HG02642 (cell line): Measurements from ENCODE around the gene TMEM139.

Source experiments
- ATAC-seq: cut with Tn5 transposase; IDR thresholded peaks from one replicate; pipeline ENCODE4 v1.9.1; 2021; ENCODE audit warnings: mild to moderate bottlenecking; ENCODE audit not compliant: unreplicated experiment, poor library complexity

TMEM139 gene

DNA sequence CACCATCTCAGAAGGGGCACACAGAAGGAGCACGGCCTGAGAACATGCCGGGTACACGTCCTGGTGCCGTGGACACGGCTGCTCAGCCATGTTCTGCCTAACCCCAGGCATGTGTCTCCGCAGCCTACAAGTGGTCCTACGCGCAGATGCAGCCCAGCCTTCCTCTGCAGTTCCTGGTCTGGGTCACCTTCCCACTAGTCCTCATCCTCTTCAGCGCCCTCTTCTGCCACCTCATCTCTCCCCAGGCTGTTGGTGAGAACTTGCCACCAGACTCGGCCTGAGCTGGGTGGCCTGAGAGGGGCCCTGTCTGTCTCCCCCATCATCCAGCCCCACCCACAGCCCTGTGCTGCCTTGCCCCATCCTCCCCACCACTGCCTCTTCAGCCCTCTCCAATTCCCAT lies 36.5 kb downstream of the TMEM139 start:
- ATAC-seq: no peak

DNA sequence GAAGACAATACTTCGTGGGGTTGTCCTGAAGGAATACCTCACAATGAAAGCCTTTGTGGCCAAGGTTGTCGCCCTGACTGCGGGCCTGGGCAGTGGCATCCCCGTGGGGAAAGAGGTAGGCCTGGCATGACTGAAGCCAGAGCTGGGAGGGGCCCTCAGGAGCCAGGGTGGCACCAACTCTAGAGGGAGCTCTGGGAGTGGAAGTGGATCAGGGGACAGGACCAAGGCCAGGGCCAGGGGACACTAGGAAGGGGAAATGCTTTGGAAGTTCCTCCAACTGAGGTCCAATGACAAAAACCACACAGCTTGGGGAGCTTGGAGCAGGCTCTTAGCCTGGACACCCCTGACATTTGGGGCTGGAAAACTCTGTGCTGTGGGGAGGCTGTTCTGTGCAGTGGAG lies 37.0 kb downstream of the TMEM139 start:
- no peak for ATAC-seq

DNA sequence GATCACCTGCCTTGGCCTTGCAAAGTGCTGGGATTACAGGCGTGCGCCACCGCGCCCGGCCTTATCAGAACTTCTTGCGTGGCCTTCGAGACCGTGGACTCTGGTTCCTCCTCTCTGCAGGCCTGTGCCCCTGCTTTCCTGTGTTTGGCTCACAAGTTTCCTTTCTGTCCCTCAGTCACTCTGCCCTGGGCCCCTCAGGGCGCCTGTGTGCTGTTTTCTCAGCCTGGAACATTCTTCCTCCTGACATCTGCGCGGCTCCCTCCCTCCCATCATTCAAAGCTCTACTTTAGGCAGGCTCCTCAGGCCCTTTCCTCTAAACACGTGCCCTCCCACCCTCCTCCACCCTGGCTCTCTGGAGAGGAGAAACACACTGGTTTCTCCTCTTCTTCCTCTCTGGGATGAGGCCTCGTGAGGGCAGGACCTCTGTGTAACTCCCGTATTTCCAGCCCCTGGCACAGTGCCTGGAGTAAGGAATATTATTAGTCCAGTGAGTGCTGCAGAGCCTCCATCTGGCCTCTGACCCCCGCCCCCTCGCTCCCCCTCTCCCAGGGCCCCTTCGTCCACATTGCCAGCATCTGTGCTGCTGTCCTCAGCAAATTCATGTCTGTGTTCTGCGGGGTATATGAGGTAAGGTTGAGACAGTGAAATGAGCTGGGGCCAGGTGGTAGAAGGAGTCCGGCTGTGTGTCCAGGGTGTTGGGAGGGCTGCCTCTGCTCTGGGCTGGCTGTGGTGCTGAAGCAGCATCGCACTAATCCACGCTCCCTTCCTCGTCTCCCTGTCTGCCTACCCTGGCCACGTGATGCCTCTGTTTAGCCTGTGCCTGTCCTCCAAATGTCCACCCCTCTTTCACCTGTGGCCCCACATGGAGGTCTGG lies 38.2 kb downstream of the TMEM139 start:
- ATAC-seq: no peak

DNA sequence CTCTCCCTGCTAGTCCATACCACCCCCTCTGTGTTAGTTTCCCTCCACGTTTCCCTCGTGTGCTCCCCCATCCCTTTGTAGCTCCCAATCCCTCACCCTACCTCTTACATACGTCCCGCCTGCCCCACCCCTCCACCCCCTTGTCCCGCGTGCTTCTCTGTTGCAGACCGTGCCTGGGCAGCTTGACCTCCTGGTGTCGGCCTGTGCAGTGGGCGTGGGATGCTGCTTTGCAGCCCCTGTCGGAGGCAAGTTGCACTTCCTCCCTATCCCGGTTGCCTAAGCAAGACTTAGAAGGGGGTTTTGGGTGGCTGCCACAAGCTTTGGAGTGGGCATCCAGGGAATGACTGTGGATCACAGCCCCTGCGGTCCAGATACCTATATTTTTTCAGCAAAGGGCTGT lies 38.9 kb downstream of the TMEM139 start:
- no peak for ATAC-seq

DNA sequence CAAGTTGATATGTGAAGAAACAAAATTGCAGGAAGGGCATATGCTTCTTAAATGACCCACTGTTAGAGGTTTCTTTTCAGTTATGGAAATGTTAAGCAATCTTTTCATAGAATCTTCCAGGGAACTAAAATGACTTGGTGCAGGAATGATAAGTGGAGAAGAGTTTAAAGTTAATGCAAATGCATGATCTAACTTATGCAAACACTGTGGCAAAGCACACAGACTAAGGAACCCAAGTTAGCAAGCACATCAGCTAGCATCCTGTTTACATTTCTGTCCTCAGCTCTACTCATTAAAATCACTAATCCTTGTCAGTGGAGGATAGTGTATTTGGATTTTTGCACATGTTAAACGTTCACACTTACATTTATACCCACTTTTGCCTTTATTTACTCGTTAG lies 40.5 kb downstream of the TMEM139 start:
- no peak for ATAC-seq

DNA sequence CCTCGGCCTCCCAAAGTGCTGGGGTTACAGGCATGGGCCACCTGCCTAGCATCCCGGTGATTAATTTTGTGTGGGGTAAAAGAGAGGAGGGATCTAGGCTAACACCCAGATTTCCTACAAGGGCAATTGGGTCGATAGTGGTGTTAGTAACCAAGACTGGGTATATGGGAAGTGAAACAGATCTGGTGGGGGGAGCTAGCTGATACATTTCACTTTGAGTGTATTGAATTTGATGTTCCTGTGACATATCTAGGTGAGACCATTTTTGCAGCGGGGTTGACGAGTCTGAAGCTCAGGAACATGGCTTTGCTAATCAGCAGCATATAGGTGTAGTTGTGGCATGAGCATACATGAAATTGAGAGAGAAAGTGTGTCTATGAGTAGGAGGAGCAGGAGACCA lies 43.1 kb downstream of the TMEM139 start:
- ATAC-seq: no peak

DNA sequence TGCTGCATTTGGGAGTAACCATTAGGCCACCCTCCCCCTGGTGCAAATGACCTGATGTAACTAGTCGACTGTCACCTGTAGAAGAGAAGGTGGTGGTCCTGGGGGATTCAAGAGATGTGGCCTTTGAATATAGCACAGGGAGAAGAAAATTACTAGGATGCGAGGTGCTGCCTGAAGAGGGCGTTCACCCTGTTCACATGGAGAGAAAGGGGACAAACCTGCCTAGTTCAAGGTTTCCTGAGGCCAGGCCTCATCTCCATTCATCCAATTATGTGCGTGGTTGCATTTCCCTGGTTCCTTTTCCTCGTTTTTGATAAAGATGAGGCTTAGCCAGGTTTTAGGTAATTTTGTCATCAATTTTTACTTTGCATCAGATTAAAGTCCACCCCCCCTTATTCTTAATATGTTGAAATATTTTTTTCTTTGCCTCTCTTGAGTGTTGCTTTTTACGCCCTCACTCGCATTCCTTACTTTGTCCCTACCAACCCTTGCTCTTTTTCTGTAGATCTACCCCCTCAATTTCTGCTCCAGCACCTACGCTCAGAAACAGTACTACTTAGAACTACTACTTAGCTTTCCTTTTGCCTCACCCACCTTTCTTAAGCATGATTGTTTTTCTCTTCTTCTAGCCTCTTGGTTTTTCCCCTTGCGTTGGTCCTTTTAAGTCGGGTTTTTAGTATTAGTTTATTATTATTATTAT lies 44.9 kb downstream of the TMEM139 start:
- ATAC-seq: no peak

DNA sequence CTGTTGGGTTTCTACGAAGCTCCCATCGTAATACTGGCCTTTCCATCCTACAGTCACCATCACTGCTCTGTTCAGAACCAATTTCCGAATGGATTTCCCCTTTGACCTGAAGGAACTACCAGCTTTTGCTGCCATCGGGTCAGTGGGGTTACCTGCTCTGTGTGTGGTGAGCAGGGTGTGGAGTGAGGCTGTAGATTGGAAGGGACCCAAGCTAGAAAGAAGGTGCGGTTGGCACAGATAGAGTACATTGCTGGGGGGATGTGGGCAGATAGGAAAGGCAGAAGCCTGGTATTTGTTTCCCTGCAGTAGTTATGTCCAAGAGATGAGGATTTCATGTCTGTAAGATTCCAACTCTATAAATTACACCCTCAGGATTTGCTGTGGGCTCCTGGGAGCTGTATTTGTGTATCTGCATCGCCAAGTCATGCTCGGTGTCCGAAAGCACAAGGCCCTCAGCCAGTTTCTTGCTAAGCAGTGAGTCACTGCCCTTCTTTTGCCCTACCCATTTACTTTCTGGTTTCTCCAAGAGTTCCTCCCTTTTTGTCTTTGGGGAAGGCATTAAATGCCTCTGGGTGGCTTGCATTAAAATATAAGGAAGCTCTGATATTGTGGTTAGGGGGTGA lies 46.5 kb downstream of the TMEM139 start:
- ATAC-seq: no peak

DNA sequence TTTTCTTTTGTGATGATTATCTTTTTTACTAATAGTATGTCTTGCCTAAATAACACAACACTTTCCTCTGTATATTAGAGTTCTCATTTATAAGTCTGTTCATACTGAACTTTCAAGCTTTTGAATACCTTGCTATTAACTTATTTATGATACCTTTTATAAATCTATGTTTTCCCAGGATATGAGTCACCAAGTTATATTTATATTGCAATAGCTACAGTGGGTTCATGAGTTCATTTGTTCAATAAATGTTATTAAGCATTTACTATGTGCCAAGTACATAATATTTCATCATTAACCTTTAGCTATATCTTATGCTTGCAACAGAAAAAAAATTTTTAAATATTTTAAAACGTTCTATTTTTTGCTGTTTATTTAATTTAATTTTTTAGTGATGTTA lies 49.5 kb downstream of the TMEM139 start:
- no peak for ATAC-seq

DNA sequence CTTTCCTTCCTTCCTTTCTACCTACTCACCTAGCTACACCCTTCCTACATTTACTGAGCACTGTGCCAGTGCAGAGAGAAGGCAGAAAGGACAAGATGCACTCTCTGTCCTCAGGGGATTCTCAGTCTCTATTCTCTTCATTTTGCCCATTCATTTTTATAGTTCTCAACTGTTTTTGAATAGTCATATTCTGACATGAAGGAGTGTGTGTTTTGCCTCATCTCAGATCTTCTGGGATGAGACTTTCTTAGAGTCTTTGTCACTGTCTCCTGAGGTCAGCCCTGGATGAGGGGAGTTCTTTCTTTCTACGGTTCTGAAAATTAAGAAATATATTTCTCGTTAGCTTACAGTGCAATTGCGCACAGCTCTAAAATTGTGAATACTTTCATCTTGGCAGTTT lies 52.5 kb downstream of the TMEM139 start:
- ATAC-seq: no peak
